ENCODE measurements around the gene SYNGR2.
A peak's percentile ranks its signal among the peaks of the same experiment; 100 is the strongest.
"Not testable (repeated sequence)": the region's sequence is repeated elsewhere in the genome, so short reads cannot be mapped to it uniquely, and the experiment has no call there.

Gene SYNGR2

DNA sequence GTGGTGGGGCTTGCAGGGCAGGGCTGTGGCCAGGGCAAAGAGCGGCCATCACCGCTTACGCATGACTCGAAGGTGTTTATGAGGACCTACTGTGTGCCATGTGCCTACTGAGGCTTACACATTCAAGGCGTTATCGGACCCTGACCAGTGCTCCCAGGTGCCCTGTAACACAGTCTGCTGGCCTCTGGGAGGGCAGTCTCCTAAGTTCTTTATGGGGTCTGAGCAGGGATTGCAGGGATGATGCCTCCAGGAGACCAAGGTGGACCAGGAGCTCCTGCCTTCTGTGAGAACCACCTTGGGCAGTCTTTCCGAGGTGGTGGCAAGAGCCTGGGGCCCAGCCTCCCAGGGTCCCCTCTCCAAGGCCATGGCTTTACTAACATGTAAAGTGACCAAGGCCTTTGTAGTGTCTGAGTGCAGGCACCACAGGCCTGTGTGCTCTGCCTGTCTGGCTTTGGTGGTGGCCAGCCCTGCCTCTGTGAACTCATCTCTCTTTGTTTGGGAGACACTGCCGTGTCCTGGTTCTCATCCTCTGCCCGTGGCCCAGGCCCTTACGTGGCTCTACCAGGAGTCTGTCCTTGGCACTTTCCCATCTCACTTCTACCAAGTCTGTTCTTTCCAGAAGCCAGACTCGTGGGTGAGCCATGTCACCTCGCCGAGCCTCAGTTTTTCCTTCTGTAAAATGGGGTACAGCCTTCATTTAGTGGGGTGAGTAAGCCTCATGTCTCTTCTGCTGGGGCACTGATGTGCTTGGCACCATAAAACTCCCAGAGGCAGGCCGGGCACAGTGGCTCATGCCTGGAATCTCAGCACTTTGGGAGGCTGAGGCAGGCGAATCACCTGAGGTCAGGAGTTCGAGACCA is 3.4 kb upstream of the SYNGR2 start:
- H3K4me3 ChIP-seq (ENCODE audit: low read length), result no peak overlapping the region
- no peak for TF ChIP-seq ZNF274 (IDR thresholded peaks at IDR 0.05; ENCODE audit: low read depth, low read length)

DNA sequence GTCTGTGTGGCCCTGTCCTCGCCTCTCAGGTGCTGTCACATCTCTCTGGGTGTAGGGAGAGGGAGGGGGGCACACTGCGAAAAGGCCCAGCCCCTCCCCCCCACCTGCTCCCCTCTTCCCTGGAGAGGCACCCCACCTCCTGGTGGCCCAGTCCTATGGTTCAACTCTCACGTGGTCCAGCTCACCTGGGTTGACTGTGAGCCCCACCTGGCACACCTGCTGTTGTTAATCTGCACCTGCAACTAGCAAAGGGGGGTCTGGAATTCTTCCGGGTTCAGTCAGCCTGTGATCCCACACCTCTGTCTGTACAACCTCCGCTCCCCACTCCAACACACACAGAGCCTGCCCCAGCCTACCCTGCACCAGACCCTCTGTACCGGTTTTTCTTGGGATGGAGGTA is 2.0 kb upstream of the SYNGR2 start:
- H3K4me3 ChIP-seq (ENCODE audit: low read length), result no peak overlapping the region
- TF ChIP-seq ZNF274 (IDR thresholded peaks at IDR 0.05; ENCODE audit: low read depth, low read length), result no peak

DNA sequence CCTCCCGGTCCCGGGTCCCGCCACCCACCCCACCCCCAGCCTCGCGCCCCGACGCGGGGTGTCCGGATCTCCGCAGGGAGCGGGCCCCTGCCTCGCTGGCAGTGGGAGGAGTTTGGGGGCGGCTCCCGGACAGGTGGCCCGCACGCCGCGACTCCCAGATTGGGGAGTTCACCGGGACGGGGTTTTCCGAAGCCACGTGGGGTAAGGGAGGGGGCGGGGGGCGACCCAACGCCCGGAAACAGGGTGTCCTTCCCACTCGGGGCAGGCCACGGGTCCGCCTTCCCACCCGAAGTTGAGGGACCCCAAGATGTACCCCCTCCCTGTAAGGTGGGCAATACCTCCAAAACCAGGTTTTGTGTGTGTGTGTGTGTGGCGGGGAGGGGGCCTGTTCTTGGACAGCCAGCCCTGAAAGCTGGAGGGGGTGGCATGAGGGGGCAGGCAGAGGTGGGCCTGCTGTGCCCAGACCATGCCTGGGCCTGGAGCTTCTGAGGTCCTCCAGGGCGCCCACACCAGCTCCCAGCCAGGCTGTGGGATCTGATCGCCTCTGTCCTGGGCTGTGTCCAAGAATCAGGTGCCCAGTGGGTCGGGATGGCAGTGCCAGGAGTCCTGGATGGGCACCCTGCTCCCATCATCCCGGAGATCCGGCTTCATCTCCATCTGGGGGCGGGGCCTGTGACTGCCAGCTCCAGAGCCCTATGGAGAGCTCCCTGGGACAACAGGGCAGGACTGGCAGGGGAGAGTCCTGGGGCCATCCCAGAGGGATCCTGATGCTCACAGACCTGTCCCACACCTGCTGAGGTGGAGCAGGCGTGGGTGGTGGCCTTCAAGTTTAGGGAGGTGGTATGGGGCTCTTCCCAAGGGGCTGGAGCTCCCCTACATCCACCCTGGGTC is 767 bp downstream of the SYNGR2 start:
- peak overlapping the region; percentile 80 for H3K4me3 ChIP-seq (ENCODE audit: low read length)
- TF ChIP-seq ZNF274 (IDR thresholded peaks at IDR 0.05; ENCODE audit: low read depth, low read length), result no peak

DNA sequence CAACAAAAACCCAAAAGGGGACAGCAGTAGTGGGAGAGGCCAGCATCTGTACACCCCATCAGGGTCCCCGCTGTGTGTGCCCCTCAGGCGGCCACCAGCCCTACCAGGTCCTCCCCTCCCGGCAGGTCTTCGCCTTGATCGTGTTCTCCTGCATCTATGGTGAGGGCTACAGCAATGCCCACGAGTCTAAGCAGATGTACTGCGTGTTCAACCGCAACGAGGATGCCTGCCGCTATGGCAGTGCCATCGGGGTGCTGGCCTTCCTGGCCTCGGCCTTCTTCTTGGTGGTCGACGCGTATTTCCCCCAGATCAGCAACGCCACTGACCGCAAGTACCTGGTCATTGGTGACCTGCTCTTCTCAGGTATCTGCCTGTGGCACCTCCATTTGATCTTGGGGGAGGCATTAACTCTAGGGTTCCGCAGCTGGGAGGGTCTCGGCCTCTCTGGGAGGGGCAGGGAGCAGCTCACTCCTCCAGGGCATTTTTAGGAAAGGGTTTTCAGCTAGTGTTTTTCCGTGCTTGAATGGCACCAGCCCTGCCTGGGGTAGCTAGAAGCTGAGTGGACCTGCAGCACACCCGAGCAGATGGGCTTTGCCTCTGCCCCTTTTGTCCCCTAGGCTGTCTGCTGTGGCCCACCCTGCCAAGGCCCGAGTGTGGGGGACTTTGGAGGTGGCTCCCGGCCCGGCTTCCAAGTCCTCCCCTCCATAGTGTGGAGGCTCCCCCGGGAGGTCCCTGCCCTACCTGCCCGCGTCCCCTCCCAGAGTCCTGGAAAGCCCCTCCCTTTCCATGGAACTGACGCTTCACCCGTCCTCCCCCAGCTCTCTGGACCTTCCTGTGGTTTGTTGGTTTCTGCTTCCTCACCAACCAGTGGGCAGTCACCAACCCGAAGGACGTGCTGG is 2.6 kb downstream of the SYNGR2 start:
- peak overlapping the region; percentile 10; the same call in 1 of the 2 replicates for H3K4me3 ChIP-seq (ENCODE audit: low read length)
- TF ChIP-seq ZNF274 (IDR thresholded peaks at IDR 0.05; ENCODE audit: low read depth, low read length), result no peak

DNA sequence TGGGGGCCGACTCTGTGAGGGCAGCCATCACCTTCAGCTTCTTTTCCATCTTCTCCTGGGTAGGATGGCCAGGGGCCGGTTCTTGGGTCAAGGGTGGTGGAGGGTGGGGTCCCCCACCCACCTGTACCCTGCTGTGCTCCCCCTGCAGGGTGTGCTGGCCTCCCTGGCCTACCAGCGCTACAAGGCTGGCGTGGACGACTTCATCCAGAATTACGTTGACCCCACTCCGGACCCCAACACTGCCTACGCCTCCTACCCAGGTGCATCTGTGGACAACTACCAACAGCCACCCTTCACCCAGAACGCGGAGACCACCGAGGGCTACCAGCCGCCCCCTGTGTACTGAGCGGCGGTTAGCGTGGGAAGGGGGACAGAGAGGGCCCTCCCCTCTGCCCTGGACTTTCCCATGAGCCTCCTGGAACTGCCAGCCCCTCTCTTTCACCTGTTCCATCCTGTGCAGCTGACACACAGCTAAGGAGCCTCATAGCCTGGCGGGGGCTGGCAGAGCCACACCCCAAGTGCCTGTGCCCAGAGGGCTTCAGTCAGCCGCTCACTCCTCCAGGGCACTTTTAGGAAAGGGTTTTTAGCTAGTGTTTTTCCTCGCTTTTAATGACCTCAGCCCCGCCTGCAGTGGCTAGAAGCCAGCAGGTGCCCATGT is 3.3 kb downstream of the SYNGR2 start:
- H3K4me3 ChIP-seq (ENCODE audit: low read length), result not testable (repeated sequence)

DNA sequence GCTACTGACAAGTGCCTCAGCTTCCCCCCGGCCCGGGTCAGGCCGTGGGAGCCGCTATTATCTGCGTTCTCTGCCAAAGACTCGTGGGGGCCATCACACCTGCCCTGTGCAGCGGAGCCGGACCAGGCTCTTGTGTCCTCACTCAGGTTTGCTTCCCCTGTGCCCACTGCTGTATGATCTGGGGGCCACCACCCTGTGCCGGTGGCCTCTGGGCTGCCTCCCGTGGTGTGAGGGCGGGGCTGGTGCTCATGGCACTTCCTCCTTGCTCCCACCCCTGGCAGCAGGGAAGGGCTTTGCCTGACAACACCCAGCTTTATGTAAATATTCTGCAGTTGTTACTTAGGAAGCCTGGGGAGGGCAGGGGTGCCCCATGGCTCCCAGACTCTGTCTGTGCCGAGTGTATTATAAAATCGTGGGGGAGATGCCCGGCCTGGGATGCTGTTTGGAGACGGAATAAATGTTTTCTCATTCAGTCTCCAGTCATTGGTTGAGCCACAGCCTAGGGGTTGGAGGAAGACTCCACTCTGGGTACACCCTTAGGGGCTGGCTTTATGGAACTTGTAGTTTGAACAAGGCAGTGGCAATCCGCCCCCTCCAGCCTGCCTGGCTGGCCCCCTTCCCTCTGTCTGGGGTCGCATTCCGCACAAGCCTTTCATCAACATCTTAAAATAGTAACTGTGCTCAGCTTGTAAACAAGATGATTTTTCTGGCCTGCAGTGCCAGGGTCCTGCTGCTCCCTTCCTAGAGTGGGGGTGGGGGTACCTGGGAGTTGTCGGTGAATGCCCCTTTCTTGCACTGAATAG is 4.1 kb downstream of the SYNGR2 start:
- H3K4me3 ChIP-seq (ENCODE audit: low read length), result no peak overlapping the region; the same call in 1 of the 2 replicates
- no peak for TF ChIP-seq ZNF274 (IDR thresholded peaks at IDR 0.05; ENCODE audit: low read depth, low read length)

DNA sequence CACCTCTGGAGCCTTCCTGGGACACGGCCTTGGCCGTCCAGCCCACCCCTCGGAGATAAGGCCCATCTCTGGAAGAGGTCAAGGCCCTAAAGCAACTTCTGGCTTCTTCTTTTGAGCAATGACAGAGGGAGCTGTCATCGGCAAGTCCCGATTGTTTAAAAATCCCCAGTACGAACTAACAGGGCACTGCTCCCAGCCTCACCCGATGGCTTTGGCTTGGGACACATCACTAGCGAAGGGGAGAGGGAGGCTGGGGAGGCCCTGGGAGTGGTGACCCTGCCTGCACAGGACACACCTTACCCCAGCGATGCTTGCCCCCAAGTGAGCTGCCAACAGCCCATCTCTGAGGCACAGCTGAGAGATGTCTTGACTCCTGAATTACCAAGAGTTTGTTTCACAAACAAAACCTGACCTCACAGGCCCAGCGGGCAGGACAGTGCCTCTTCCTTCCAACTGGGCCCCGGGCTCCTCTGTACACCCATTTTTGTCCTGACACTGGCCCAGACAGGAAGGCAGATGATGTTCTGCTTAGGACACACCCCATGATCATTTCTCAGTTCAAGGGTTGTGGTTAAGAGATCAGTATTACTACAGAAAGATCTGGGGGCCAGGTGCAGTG is 4.8 kb downstream of the SYNGR2 start:
- no peak for TF ChIP-seq ZNF274 (IDR thresholded peaks at IDR 0.05; ENCODE audit: low read depth, low read length)
- H3K4me3 ChIP-seq (ENCODE audit: low read length), result no peak overlapping the region

DNA sequence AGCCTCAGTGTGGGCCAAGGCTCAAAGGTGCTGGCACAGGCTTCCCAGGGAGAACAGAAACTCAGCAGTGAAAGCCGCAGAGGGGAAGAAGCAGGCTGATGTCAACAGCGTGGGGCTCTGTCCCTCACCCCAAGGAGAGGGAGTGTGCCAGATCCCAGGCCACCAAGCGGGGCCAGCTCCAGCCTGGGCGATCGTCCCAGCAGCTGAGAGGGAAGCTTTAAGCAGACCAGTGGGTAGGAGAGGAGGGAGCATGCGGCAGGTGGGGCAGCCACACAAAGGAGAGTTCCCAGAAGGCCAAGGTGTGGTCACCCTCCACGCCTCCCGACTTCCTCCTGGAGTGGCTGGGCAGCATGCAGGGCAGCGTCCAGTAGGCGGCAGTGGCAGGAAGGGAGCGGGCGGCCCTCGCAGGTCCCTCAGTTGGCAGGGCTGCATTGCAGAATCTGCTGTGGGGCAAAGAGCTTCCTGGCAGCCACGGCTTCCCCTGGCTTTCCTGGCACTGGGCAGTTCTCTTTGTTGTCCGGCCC is 6.0 kb downstream of the SYNGR2 start:
- no peak overlapping the region for H3K4me3 ChIP-seq (ENCODE audit: low read length)
- TF ChIP-seq ZNF274 (IDR thresholded peaks at IDR 0.05; ENCODE audit: low read depth, low read length), result no peak

DNA sequence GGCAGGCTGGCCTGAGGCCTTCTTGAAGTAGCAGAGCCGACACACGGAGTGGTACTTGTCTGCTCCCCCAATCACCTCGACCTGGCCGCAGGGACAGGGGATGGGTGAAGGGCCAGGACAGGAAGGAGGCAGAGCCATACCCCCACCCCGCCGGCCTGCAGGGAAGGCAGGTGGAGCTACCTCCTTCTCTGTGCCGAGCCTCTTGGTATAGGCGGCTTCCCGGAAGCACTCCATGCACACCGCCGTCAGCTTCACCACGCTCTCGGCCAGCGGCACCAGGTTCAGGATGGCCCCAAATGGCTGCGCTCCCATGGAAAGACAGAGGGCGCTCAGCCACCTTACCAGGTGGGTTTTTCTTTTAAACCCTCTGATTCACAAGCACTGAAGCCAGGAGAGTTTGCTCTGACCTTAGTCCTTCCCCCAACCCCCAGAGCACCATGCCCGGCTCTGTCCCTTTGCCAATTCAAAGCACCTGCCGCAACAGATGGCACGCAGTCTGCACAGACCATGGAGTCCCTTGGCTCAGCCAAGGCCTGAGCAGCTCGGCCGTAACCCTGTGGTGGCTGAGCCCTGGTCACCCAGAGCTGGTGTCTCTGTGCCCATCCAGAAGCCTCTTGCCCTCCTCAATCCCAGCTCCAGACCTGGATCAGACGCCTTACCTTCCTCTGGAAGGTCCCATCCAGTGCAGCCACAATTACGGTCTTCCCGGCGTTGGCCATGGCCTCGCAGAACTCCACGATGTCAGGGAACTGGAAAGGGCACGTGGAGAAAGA is 6.7 kb downstream of the SYNGR2 start:
- no peak for TF ChIP-seq ZNF274 (IDR thresholded peaks at IDR 0.05; ENCODE audit: low read depth, low read length)
- H3K4me3 ChIP-seq (ENCODE audit: low read length), result no peak overlapping the region

DNA sequence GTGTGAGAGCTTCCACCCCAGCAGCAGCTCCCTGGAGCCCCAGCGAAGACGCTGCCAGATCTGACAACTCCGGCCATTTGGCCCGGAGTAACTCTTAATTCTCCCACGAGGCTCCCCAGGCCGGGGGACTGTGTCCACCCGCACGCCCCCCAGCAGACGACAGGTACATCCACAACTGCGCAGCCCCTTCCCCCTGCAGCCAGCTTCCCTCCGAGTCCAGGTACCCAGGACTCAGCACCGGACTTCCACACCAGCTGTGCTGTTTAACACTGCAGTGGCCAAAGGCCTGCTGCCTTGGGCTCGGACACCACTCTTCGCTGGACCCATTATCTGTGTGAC is 7.2 kb downstream of the SYNGR2 start:
- H3K4me3 ChIP-seq (ENCODE audit: low read length), result no peak overlapping the region
- no peak for TF ChIP-seq ZNF274 (IDR thresholded peaks at IDR 0.05; ENCODE audit: low read depth, low read length)

DNA sequence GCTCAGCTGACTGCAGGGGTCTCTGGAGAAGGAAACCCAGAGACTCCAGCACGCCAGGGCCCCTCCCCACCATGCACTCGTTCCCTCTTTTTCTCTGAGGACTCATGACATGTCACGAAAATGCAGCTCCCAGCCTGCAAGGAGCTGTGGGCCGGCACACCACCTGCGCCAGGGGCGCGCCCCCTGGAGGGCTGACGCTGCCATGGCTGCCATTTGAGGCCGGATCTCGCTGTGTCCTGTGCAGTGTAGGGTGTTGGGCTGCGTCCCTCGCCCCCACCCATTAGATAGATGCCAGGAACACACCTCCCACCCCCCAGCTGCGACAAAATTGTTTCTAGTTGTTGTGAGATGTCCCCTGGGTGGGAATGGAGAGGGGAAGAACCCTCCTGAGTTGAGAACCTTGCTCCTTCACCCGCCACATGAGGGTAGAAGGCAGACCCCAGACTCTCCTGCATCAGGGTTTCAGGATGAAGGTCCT is 8.2 kb downstream of the SYNGR2 start:
- H3K4me3 ChIP-seq (ENCODE audit: low read length), result no peak overlapping the region
- no peak for TF ChIP-seq ZNF274 (IDR thresholded peaks at IDR 0.05; ENCODE audit: low read depth, low read length)

Data from GM08714 (cell line).